SK-N-SH (cell line): Measurements from ENCODE around the gene CTNS. TPM values are rescaled to one million over a fixed set of nuclear protein-coding genes. Genes with fewer than 3 reads are reported as not detected.

Source experiments
- CTCF ChIA-PET: fragments of 300-600, 350-600 bp; formaldehyde crosslinking; extraction: SDS; loops from one replicate; lab custom pipeline; 2021; lab: Yijun Ruan, JAX
- POLR2A ChIA-PET: fragments of 350-600 bp; sonication (Branson Sonifier 250); formaldehyde crosslinking; extraction: SDS; loops from one replicate; lab custom pipeline; 2020; ENCODE audit warnings: antibody characterized with exemption, inconsistent platforms; lab: Yijun Ruan, JAX
- DNase-seq: peaks from one replicate; pipeline ENCODE4 v3.0.0; 2012
- H2AFZ ChIP-seq: fragments of 200-600 bp; sonication (generic); 2 replicates; pipeline ENCODE4 v1.8.1; 2016; ENCODE audit warnings: antibody characterized with exemption, mild to moderate bottlenecking, low read depth
- H3F3A ChIP-seq: fragments of 200-600 bp; sonication (generic); replicated peaks from 2 replicates; pipeline ENCODE3; 2016; ENCODE audit warnings: antibody characterized with exemption, mild to moderate bottlenecking; ENCODE audit not compliant: insufficient read depth
- H3K27ac ChIP-seq, 2 experiments: fragments of 200-500 bp in 1 of 2; fragments of 200-600 bp in 1 of 2; sonication (Bioruptor generic) in 1 of 2; sonication (generic), shearing (Covaris generic) in 1 of 2; 2 replicates each; pipeline versions ENCODE4 v1.5.1 to v1.6.1; 2014 to 2016; ENCODE audit warnings: low read depth in 2 of 2, inconsistent platforms in 1 of 2, low read length in 1 of 2, mild to moderate bottlenecking in 1 of 2, mixed read lengths in 1 of 2
- H3K27me3 ChIP-seq: fragments of 200-600 bp; sonication (generic), shearing (Covaris generic); 2 replicates; pipeline ENCODE4 v1.6.1; 2016; ENCODE audit warnings: mixed run types; ENCODE audit not compliant: insufficient read depth
- H3K36me3 ChIP-seq, 2 experiments: fragments of 200-500 bp in 1 of 2; fragments of 200-600 bp in 1 of 2; sonication (Bioruptor generic) in 1 of 2; sonication (generic) in 1 of 2; replicated peaks in 1 of 2; 2 replicates each; pipeline versions ENCODE3 to v1.5.1; 2014 to 2016; ENCODE audit warnings: low read length in 1 of 2, mild to moderate bottlenecking in 1 of 2; ENCODE audit not compliant: insufficient read depth in 2 of 2, control insufficient read depth in 1 of 2
- H3K4me1 ChIP-seq, 2 experiments: fragments of 200-500 bp in 1 of 2; fragments of 200-600 bp in 1 of 2; sonication (Bioruptor generic) in 1 of 2; sonication (generic), shearing (Covaris generic) in 1 of 2; 2 replicates each; pipeline versions ENCODE4 v1.5.1 to v1.6.1; 2014 to 2016; ENCODE audit warnings: low read depth in 1 of 2, low read length in 1 of 2, mixed run types in 1 of 2; ENCODE audit not compliant: insufficient read depth in 2 of 2, control insufficient read depth in 1 of 2
- H3K4me2 ChIP-seq: fragments of 200-600 bp; sonication (generic), shearing (Covaris generic); 2 replicates; pipeline ENCODE4 v1.6.1; 2017; ENCODE audit warnings: mixed run types
- H3K4me3 ChIP-seq, 2 experiments: fragments of 200-500 bp in 1 of 2; fragments of 200-600 bp in 1 of 2; sonication (Bioruptor generic) in 1 of 2; sonication (generic), shearing (Covaris generic) in 1 of 2; 2 replicates each; pipeline versions ENCODE4 v1.5.1 to v1.8.1; 2014 to 2016; ENCODE audit warnings: low read depth in 2 of 2, inconsistent platforms in 1 of 2, low read length in 1 of 2, mild to moderate bottlenecking in 1 of 2, mixed read lengths in 1 of 2, moderate library complexity in 1 of 2
- H3K79me2 ChIP-seq: fragments of 200-600 bp; sonication (generic); 2 replicates; pipeline ENCODE4 v1.8.1; 2017; ENCODE audit warnings: mild to moderate bottlenecking; ENCODE audit not compliant: insufficient read depth
- H3K9ac ChIP-seq: fragments of 200-600 bp; sonication (generic); 2 replicates; pipeline ENCODE4 v1.6.1; 2017; ENCODE audit warnings: mixed run types
- H3K9me2 ChIP-seq: fragments of 200-600 bp; sonication (generic); 2 replicates; pipeline ENCODE4 v1.6.1; 2017; ENCODE audit warnings: mixed run types
- H3K9me3 ChIP-seq: fragments of 200-600 bp; sonication (generic); 2 replicates; pipeline ENCODE4 v1.6.1; 2017; ENCODE audit warnings: mixed run types, mild to moderate bottlenecking, moderate library complexity
- H4K20me1 ChIP-seq: fragments of 200-600 bp; sonication (generic); 2 replicates; pipeline ENCODE4 v1.6.1; 2017; ENCODE audit warnings: mild to moderate bottlenecking, mixed run types; ENCODE audit not compliant: insufficient read depth
- CHD2 ChIP-seq: fragments of 150-350 bp; IDR thresholded peaks from 2 replicates; pipeline ENCODE4 v1.6.1; 2018; ENCODE audit warnings: low read length; ENCODE audit not compliant: partially characterized antibody
- ELF1 ChIP-seq: IDR thresholded peaks from 2 replicates; pipeline ENCODE4 v1.4.0; 2012
- EP300 ChIP-seq, 2 experiments: IDR thresholded peaks; 2 replicates each; pipeline versions ENCODE4 v1.4.0 to v1.6.1; 2012; ENCODE audit warnings: borderline replicate concordance in 1 of 2, low read depth in 1 of 2, low read length in 1 of 2
- FOSL2 ChIP-seq: IDR thresholded peaks from 2 replicates; pipeline ENCODE4 v1.4.0; 2012; ENCODE audit warnings: low read depth, mild to moderate bottlenecking, moderate library complexity, borderline replicate concordance
- FOXJ3 ChIP-seq: sonication (generic); formaldehyde crosslinking; IDR thresholded peaks from 2 replicates; pipeline ENCODE4 v1.5.1; 2020; ENCODE audit warnings: mild to moderate bottlenecking, missing genetic modification reagents
- JUND ChIP-seq: IDR thresholded peaks from 2 replicates; pipeline ENCODE4 v1.4.0; 2012
- MEF2A ChIP-seq: IDR thresholded peaks from 2 replicates; pipeline ENCODE4 v1.4.0; 2012; ENCODE audit warnings: low read depth, borderline replicate concordance
- NFIC ChIP-seq: IDR thresholded peaks from 2 replicates; pipeline ENCODE4 v1.4.0; 2012; ENCODE audit warnings: borderline replicate concordance
- RAD21 ChIP-seq: IDR thresholded peaks from 2 replicates; pipeline ENCODE4 v1.6.1; 2012; ENCODE audit warnings: mild to moderate bottlenecking, low read length
- RCOR1 ChIP-seq: fragments of 150-350 bp; IDR thresholded peaks from 2 replicates; pipeline ENCODE4 v1.6.1; 2017; ENCODE audit warnings: antibody characterized with exemption, low read length
- SIN3A ChIP-seq: IDR thresholded peaks from 2 replicates; pipeline ENCODE4 v1.6.1; 2012; ENCODE audit warnings: low read depth, mild to moderate bottlenecking, low read length, moderate library complexity, borderline replicate concordance
- TEAD4 ChIP-seq: IDR thresholded peaks from 2 replicates; pipeline ENCODE4 v1.4.0; 2012; ENCODE audit warnings: mild to moderate bottlenecking, borderline replicate concordance; ENCODE audit not compliant: insufficient read depth
- YY1 ChIP-seq: IDR thresholded peaks from 2 replicates; pipeline ENCODE4 v1.4.0; 2012; ENCODE audit warnings: low read depth, mild to moderate bottlenecking
- WGBS: methylation state at CpG from one replicate; pipeline ENCODE4 v1.1.6; 2017; ENCODE audit warnings: low lambda C conversion rate; 5-methylcytosine and 5-hydroxymethylcytosine counted together
- polyA plus RNA-seq, 3 experiments: library from polyadenylated mRNA; depleted of rRNA; stranded (reverse); fragments of >200 nt; gene quantifications; 2 replicates each; pipeline ENCODE4 v1.2.3, GENCODE V29; 2012
- TF ChIP-seq, protein P1 (sequence below): IDR thresholded peaks from 2 replicates; pipeline ENCODE4 v1.4.0; 2012; ENCODE audit warnings: low read depth, borderline replicate concordance
- TF ChIP-seq, protein P2 (sequence below): IDR thresholded peaks from 2 replicates; pipeline ENCODE4 v1.4.0; 2012; ENCODE audit warnings: low read depth
- TF ChIP-seq, protein P3 (sequence below): fragments of 150-350 bp; IDR thresholded peaks from 2 replicates; pipeline ENCODE4 v1.6.1; 2017; ENCODE audit warnings: antibody characterized with exemption, low read length, low read depth, borderline replicate concordance
- TF ChIP-seq, protein P4 (sequence below): fragments of 200-600 bp; sonication (generic); IDR thresholded peaks from 2 replicates; pipeline ENCODE4 v1.6.1; 2017; ENCODE audit warnings: antibody characterized with exemption, mild to moderate bottlenecking, moderate library complexity

CTNS gene
- polyA plus RNA-seq, 1 of the 3 experiments (the other 2 are of a cell fraction) = 8.2 TPM

DNA sequence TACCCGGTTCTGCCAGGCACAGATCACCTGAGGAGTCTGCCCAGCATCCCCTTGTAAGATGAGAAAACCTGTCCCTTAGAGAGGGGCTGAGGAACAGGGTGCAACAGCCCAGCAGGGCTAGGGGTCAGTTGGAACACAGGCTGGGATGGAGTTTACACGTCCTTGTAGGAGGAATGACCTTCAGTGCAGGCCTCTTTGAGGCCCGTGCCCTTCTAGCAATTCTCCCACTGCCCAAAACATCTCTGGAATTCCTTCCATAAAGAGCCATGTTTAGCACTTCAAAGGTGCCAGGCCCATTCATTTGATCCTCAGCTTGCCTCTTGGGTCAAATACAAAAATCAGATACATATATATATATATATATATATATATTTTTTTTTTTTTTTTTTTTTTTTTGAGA is 4.5 kb downstream of the CTNS start:
- Histone ChIP-seq H2AFZ (no peak overlapping the region), H3K9me2 (no peaks in the 10 kb centered on the region), H3K27me3 (no peaks in the 10 kb centered on the region), H4K20me1 (no peaks in the 10 kb centered on the region), H3K9me3 (no peaks in the 10 kb centered on the region), H3K36me3 (no peaks in the 10 kb centered on the region), H3K4me1 (peaks cover 0 to 3% of the 10 kb centered on the region in 2 experiments; a peak in 1 of 4 replicates), H3K4me3 (no peak overlapping the region), H3K4me2 (no peak overlapping the region), H3K79me2 (no peaks in the 10 kb centered on the region), H3F3A (no peaks in the 10 kb centered on the region), H3K9ac (no peak overlapping the region), H3K27ac (no peak overlapping the region)
- DNase-seq = no peak
- CTCF ChIA-PET = interaction anchor here (1.5 kb wide), 1 partner anchor 42 kb away, joined by 3 read pairs; no protein-coding TSS in a partner anchor
- no peak for TF ChIP-seq FOXJ3 (CRISPR knock-in tag)
- TF ChIP-seq, protein P1, sequence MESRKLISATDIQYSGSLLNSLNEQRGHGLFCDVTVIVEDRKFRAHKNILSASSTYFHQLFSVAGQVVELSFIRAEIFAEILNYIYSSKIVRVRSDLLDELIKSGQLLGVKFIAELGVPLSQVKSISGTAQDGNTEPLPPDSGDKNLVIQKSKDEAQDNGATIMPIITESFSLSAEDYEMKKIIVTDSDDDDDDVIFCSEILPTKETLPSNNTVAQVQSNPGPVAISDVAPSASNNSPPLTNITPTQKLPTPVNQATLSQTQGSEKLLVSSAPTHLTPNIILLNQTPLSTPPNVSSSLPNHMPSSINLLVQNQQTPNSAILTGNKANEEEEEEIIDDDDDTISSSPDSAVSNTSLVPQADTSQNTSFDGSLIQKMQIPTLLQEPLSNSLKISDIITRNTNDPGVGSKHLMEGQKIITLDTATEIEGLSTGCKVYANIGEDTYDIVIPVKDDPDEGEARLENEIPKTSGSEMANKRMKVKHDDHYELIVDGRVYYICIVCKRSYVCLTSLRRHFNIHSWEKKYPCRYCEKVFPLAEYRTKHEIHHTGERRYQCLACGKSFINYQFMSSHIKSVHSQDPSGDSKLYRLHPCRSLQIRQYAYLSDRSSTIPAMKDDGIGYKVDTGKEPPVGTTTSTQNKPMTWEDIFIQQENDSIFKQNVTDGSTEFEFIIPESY = no peak
- TF ChIP-seq JUND = no peak
- no peak for TF ChIP-seq TEAD4
- no peak for TF ChIP-seq FOSL2
- TF ChIP-seq CHD2 = no peak
- no peak for TF ChIP-seq MEF2A
- no peak for TF ChIP-seq RCOR1
- no peak for TF ChIP-seq RAD21
- TF ChIP-seq YY1 = no peak
- TF ChIP-seq, protein P2, sequence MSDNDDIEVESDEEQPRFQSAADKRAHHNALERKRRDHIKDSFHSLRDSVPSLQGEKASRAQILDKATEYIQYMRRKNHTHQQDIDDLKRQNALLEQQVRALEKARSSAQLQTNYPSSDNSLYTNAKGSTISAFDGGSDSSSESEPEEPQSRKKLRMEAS = no peak
- TF ChIP-seq, protein P3, sequence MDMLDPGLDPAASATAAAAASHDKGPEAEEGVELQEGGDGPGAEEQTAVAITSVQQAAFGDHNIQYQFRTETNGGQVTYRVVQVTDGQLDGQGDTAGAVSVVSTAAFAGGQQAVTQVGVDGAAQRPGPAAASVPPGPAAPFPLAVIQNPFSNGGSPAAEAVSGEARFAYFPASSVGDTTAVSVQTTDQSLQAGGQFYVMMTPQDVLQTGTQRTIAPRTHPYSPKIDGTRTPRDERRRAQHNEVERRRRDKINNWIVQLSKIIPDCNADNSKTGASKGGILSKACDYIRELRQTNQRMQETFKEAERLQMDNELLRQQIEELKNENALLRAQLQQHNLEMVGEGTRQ = no peak
- no peak for TF ChIP-seq NFIC
- no peak for TF ChIP-seq SIN3A
- TF ChIP-seq, protein P4, sequence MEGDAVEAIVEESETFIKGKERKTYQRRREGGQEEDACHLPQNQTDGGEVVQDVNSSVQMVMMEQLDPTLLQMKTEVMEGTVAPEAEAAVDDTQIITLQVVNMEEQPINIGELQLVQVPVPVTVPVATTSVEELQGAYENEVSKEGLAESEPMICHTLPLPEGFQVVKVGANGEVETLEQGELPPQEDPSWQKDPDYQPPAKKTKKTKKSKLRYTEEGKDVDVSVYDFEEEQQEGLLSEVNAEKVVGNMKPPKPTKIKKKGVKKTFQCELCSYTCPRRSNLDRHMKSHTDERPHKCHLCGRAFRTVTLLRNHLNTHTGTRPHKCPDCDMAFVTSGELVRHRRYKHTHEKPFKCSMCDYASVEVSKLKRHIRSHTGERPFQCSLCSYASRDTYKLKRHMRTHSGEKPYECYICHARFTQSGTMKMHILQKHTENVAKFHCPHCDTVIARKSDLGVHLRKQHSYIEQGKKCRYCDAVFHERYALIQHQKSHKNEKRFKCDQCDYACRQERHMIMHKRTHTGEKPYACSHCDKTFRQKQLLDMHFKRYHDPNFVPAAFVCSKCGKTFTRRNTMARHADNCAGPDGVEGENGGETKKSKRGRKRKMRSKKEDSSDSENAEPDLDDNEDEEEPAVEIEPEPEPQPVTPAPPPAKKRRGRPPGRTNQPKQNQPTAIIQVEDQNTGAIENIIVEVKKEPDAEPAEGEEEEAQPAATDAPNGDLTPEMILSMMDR = no peak
- TF ChIP-seq EP300 (IDR thresholded peaks at IDR 0.05; ENCODE audit: borderline replicate concordance in 1 of 2, low read depth in 1 of 2, low read length in 1 of 2) = no peak
- TF ChIP-seq ELF1 = no peak
- WGBS = 94% methylated on average over 3 of the region's 3 CpGs
- POLR2A ChIA-PET = no interaction called here
